HepG2 (cell line): ENCODE results near the gene TIPIN. TPM values are rescaled to one million over a fixed set of nuclear protein-coding genes. Genes with fewer than 3 reads are reported as not detected.

Source experiments
- ARNTL ChIP-seq: sonication (generic); formaldehyde crosslinking; IDR thresholded peaks from 2 replicates; pipeline ENCODE4 v1.4.0; 2020; ENCODE audit warnings: mild to moderate bottlenecking, missing genetic modification reagents
- ATF7 ChIP-seq, 2 experiments: fragments of 450-650 bp in 1 of 2; sonication (generic) in 1 of 2; formaldehyde crosslinking in 1 of 2; IDR thresholded peaks; 2 replicates each; pipeline versions ENCODE4 v1.4.0 to v1.6.1; 2016 to 2020; ENCODE audit warnings: antibody characterized with exemption in 1 of 2, mild to moderate bottlenecking in 1 of 2, missing genetic modification reagents in 1 of 2
- BCLAF1 ChIP-seq: fragments of 450-650 bp; IDR thresholded peaks from 2 replicates; pipeline ENCODE4 v1.6.1; 2017; ENCODE audit warnings: mild to moderate bottlenecking
- DR1 ChIP-seq: sonication (generic); formaldehyde crosslinking; IDR thresholded peaks from 2 replicates; pipeline ENCODE4 v1.8.0; 2021; ENCODE audit warnings: mild to moderate bottlenecking, missing genetic modification reagents, inconsistent platforms
- E2F1 ChIP-seq: sonication (generic); formaldehyde crosslinking; IDR thresholded peaks from 2 replicates; pipeline ENCODE4 v1.5.0; 2020; ENCODE audit warnings: missing genetic modification reagents
- FIP1L1 ChIP-seq: fragments of 200-400 bp; formaldehyde crosslinking; IDR thresholded peaks from 2 replicates; pipeline ENCODE4 v1.6.1; 2018; ENCODE audit warnings: low read depth, mild to moderate bottlenecking, low read length, moderate library complexity, borderline replicate concordance; ENCODE audit not compliant: insufficient read depth
- FOXK1 ChIP-seq: sonication (generic); formaldehyde crosslinking; IDR thresholded peaks from 2 replicates; pipeline ENCODE4 v1.4.0; 2020; ENCODE audit warnings: low read depth, missing genetic modification reagents, borderline replicate concordance
- GATAD2A ChIP-seq: IDR thresholded peaks from 2 replicates; pipeline ENCODE4 v1.6.1; 2016
- HCFC1 ChIP-seq: fragments of 150-350 bp; IDR thresholded peaks from 2 replicates; pipeline ENCODE4 v1.6.1; 2014; ENCODE audit warnings: low read depth, low read length
- JUN ChIP-seq: sonication (generic); formaldehyde crosslinking; IDR thresholded peaks from 2 replicates; pipeline ENCODE4 v1.4.0; 2020; ENCODE audit warnings: mild to moderate bottlenecking, missing genetic modification reagents
- JUNB ChIP-seq: sonication (generic); formaldehyde crosslinking; IDR thresholded peaks from 2 replicates; pipeline ENCODE4 v1.8.0; 2022; ENCODE audit warnings: missing genetic modification reagents, mild to moderate bottlenecking, borderline replicate concordance
- KLF6 ChIP-seq: IDR thresholded peaks from 2 replicates; pipeline ENCODE4 v1.8.0; 2016; ENCODE audit warnings: missing biosample characterization, missing genetic modification reagents
- MTA3 ChIP-seq: sonication (generic); formaldehyde crosslinking; IDR thresholded peaks from 2 replicates; pipeline ENCODE4 v1.4.0; 2020; ENCODE audit warnings: missing genetic modification reagents
- PRDM15 ChIP-seq: sonication (generic); formaldehyde crosslinking; IDR thresholded peaks from 2 replicates; pipeline ENCODE4 v1.4.0; 2020; ENCODE audit warnings: missing genetic modification reagents
- RBM22 ChIP-seq: fragments of 200-400 bp; formaldehyde crosslinking; optimal IDR thresholded peaks from 2 replicates; pipeline ENCODE3; 2017; ENCODE audit warnings: mild to moderate bottlenecking, low read length, moderate library complexity
- RXRA ChIP-seq: sonication (generic); formaldehyde crosslinking; IDR thresholded peaks from 2 replicates; pipeline ENCODE4 v1.5.1; 2020; ENCODE audit warnings: missing genetic modification reagents
- SCMH1 ChIP-seq: sonication (generic); formaldehyde crosslinking; IDR thresholded peaks from 2 replicates; pipeline ENCODE4 v1.9.0; 2021; ENCODE audit warnings: missing genetic modification reagents, mild to moderate bottlenecking, borderline replicate concordance
- SRF ChIP-seq: IDR thresholded peaks from 2 replicates; pipeline ENCODE4 v1.6.1; 2011; ENCODE audit warnings: mild to moderate bottlenecking, low read depth, low read length, moderate library complexity
- SRSF9 ChIP-seq: fragments of 200-400 bp; formaldehyde crosslinking; IDR thresholded peaks from 2 replicates; pipeline ENCODE4 v1.6.1; 2018; ENCODE audit warnings: borderline replicate concordance, mild to moderate bottlenecking, low read depth, low read length; ENCODE audit not compliant: insufficient read depth, poor library complexity, severe bottlenecking
- TSC22D2 ChIP-seq: sonication (generic); formaldehyde crosslinking; IDR thresholded peaks from 2 replicates; pipeline ENCODE4 v1.5.1; 2020; ENCODE audit warnings: missing genetic modification reagents, mild to moderate bottlenecking, borderline replicate concordance
- ZFY ChIP-seq: sonication (generic); formaldehyde crosslinking; IDR thresholded peaks from 2 replicates; pipeline ENCODE4 v1.4.0; 2020; ENCODE audit warnings: missing genetic modification reagents
- ZNF773 ChIP-seq: sonication (generic); formaldehyde crosslinking; IDR thresholded peaks from 2 replicates; pipeline ENCODE4 v1.4.0; 2020; ENCODE audit warnings: missing genetic modification reagents, borderline replicate concordance
- polyA plus RNA-seq, 8 experiments: library from polyadenylated mRNA; depleted of rRNA in 3 of 8; stranded (reverse) in 7 of 8; unstranded in 1 of 8; fragments of >200 nt; fragmentation: Illumina TruSeq in 4 of 8; extraction: Trizol in 4 of 8; gene quantifications; 2 replicates each; pipeline versions ENCODE4 v1.2.1 to v1.2.3, GENCODE V29; 2011 to 2016; ENCODE audit warnings: low read depth in 4 of 8, missing spikeins in 1 of 8, mixed read lengths in 1 of 8; ENCODE audit not compliant: insufficient read depth in 1 of 8
- total RNA-seq, 5 experiments: library from RNA; depleted of rRNA; stranded (reverse); fragments of >200 nt; fragmentation: Illumina TruSeq; extraction: Trizol; gene quantifications; 2 replicates each; pipeline ENCODE4 v1.2.3, GENCODE V29; 2016; ENCODE audit warnings: low read depth in 1 of 5

TIPIN gene
- total and polyA plus RNA-seq, 2 of the 13 experiments (the other 11 are each of a cell fraction or from before 2014, with no cell fraction given) = 2.7 to 28.6 TPM

GRCh38 chr15:66356359-66357236, at the start of gene TIPIN (continued):
- TF ChIP-seq BCLAF1 (no peak), FOXK1 (CRISPR knock-in tag) (no peak), TSC22D2 (CRISPR knock-in tag) (no peak), PRDM15 (CRISPR knock-in tag) (peak; percentile 19; the same call in 1 of the 2 replicates), SRF (no peak), GATAD2A (CRISPR knock-in tag) (0 out of 2 replicates have a peak, but pooled peaks have one; percentile 36), SCMH1 (no peak), SRSF9 (no peak), ARNTL (CRISPR knock-in tag) (peak; percentile 87), JUN (no peak), RXRA (peak; percentile 64; the same call in 1 of the 2 replicates), ATF7 (IDR thresholded peaks at IDR 0.05) (no peak), ATF7 (CRISPR knock-in tag; IDR thresholded peaks at IDR 0.05) (peak; percentile 68; the same call in 1 of the 2 replicates), DR1 (CRISPR knock-in tag) (peak; percentile 91), FIP1L1 (no peak), E2F1 (CRISPR knock-in tag) (peak; percentile 99), MTA3 (CRISPR knock-in tag) (no peak), KLF6 (CRISPR knock-in tag) (0 out of 2 replicates have a peak, but pooled peaks have one; percentile 72), JUNB (CRISPR knock-in tag) (peak; percentile 52; the same call in 1 of the 2 replicates), ZFY (CRISPR knock-in tag) (peak; percentile 63; the same call in 1 of the 2 replicates), RBM22 (no peak), ZNF773 (0 out of 2 replicates have a peak, but pooled peaks have one; percentile 36), HCFC1 (0 out of 2 replicates have a peak, but pooled peaks have one; percentile 25)
